GM23338 (cell line): ENCODE results near the gene IL6ST. TPM values are rescaled to one million over a fixed set of nuclear protein-coding genes. Genes with fewer than 3 reads are reported as not detected.

Source experiments
- ATAC-seq: fragments of 200-7000 bp; cut with Tn5 transposase; 3 replicates; pipeline ENCODE4 v1.9.1; 2020
- DNase-seq: peaks from one replicate; pipeline ENCODE4 v3.0.0-alpha.2; 2015; ENCODE audit warnings: low spot score
- H2AFZ ChIP-seq: fragments of 200-600 bp; sonication (generic); 2 replicates; pipeline ENCODE4 v1.8.0; 2016; ENCODE audit warnings: antibody characterized with exemption, mild to moderate bottlenecking, moderate library complexity
- H3F3A ChIP-seq: fragments of 200-600 bp; sonication (generic); replicated peaks from 2 replicates; pipeline ENCODE4 v1.8.0; 2017; ENCODE audit warnings: antibody characterized with exemption, mixed run types, low read depth
- H3K27ac ChIP-seq: fragments of 200-600 bp; sonication (generic); 2 replicates; pipeline ENCODE4 v1.6.1; 2016; ENCODE audit warnings: low read depth
- H3K27me3 ChIP-seq: fragments of 200-600 bp; sonication (generic); 2 replicates; pipeline ENCODE4 v1.8.0; 2016; ENCODE audit warnings: mild to moderate bottlenecking, mixed run types, moderate library complexity; ENCODE audit not compliant: insufficient read depth
- H3K36me3 ChIP-seq: fragments of 200-600 bp; sonication (generic); 2 replicates; pipeline ENCODE4 v1.8.0; 2016; ENCODE audit warnings: mild to moderate bottlenecking; ENCODE audit not compliant: insufficient read depth
- H3K4me1 ChIP-seq: fragments of 200-600 bp; sonication (generic); 2 replicates; pipeline ENCODE4 v1.8.0; 2016; ENCODE audit warnings: mild to moderate bottlenecking, moderate library complexity; ENCODE audit not compliant: insufficient read depth
- H3K4me2 ChIP-seq: fragments of 200-600 bp; sonication (generic); 2 replicates; pipeline ENCODE4 v1.7.1; 2017; ENCODE audit warnings: mixed run types
- H3K4me3 ChIP-seq: fragments of 200-600 bp; sonication (generic); 2 replicates; pipeline ENCODE4 v1.6.1; 2016; ENCODE audit warnings: mixed run types
- H3K79me2 ChIP-seq: fragments of 200-600 bp; sonication (generic); replicated peaks from 2 replicates; pipeline ENCODE4 v1.8.0; 2017; ENCODE audit warnings: mild to moderate bottlenecking; ENCODE audit not compliant: insufficient read depth
- H3K9me2 ChIP-seq: fragments of 200-600 bp; sonication (generic); 2 replicates; pipeline ENCODE4 v1.8.0; 2017; ENCODE audit not compliant: insufficient read depth
- H4K20me1 ChIP-seq: fragments of 200-600 bp; sonication (generic); replicated peaks from 2 replicates; pipeline ENCODE4 v1.8.0; 2017; ENCODE audit warnings: mild to moderate bottlenecking; ENCODE audit not compliant: insufficient read depth
- H3K27ac Mint-ChIP-seq: 2 replicates; pipeline ENCODE4 v1.8.0; 2020; ENCODE audit warnings: inconsistent platforms, mild to moderate bottlenecking, moderate library complexity, mixed read lengths
- H3K27me3 Mint-ChIP-seq: 3 replicates; pipeline ENCODE4 v1.8.0; 2022; ENCODE audit warnings: low read depth, mild to moderate bottlenecking, moderate library complexity, mixed read lengths, inconsistent platforms; ENCODE audit not compliant: insufficient read depth, poor library complexity
- H3K36me3 Mint-ChIP-seq: 3 replicates; pipeline ENCODE4 v1.8.0; 2021; ENCODE audit warnings: low read depth, mild to moderate bottlenecking, inconsistent platforms, moderate library complexity, mixed read lengths
- H3K4me1 Mint-ChIP-seq: 3 replicates; pipeline ENCODE4 v1.8.0; 2020; ENCODE audit warnings: mild to moderate bottlenecking, inconsistent platforms, mixed read lengths
- H3K4me3 Mint-ChIP-seq: 3 replicates; pipeline ENCODE4 v1.8.0; 2021; ENCODE audit warnings: moderate library complexity, mild to moderate bottlenecking, inconsistent platforms, mixed read lengths
- H3K9me3 Mint-ChIP-seq: 3 replicates; pipeline ENCODE4 v1.8.0; 2020; ENCODE audit warnings: moderate library complexity, mild to moderate bottlenecking, inconsistent platforms, mixed read lengths
- CREB1 ChIP-seq: fragments of 250-450 bp; sonication (Bioruptor Pico); IDR thresholded peaks from 2 replicates; pipeline ENCODE4 v1.5.0; 2020; ENCODE audit warnings: low read depth, mild to moderate bottlenecking, moderate library complexity
- CTCF ChIP-seq, 2 experiments: fragments of 200-600 bp in 1 of 2; sonication (generic) in 1 of 2; conservative IDR thresholded peaks; 2 replicates each; pipeline versions ENCODE4 v1.5.1 to v1.6.1; 2016 to 2017; ENCODE audit warnings: antibody characterized with exemption in 2 of 2, low read depth in 2 of 2, mild to moderate bottlenecking in 2 of 2, moderate library complexity in 1 of 2
- ETS1 ChIP-seq: IDR thresholded peaks from 2 replicates; pipeline ENCODE4 v1.6.1; 2016; ENCODE audit warnings: antibody characterized with exemption
- EZH2 ChIP-seq: fragments of 200-600 bp; sonication (generic); IDR thresholded peaks from one replicate; pipeline ENCODE4 v1.8.0; 2017; ENCODE audit warnings: antibody characterized with exemption, mild to moderate bottlenecking, low read depth; ENCODE audit not compliant: unreplicated experiment
- EZH2phosphoT487 ChIP-seq: fragments of 200-600 bp; sonication (generic); IDR thresholded peaks from one replicate; pipeline ENCODE4 v1.8.1; 2018; ENCODE audit warnings: antibody characterized with exemption; ENCODE audit not compliant: unreplicated experiment
- JUNB ChIP-seq: IDR thresholded peaks from one replicate; pipeline ENCODE4 v1.6.1; 2016; ENCODE audit warnings: antibody characterized with exemption; ENCODE audit not compliant: unreplicated experiment
- NANOG ChIP-seq: IDR thresholded peaks from 2 replicates; pipeline ENCODE4 v1.6.1; 2016; ENCODE audit warnings: antibody characterized with exemption, borderline replicate concordance
- POLR2AphosphoS5 ChIP-seq: IDR thresholded peaks from 2 replicates; pipeline ENCODE4 v1.6.1; 2016; ENCODE audit warnings: antibody characterized with exemption, low read depth
- REST ChIP-seq: IDR thresholded peaks from one replicate; pipeline ENCODE4 v1.6.1; 2018; ENCODE audit warnings: antibody characterized with exemption; ENCODE audit not compliant: unreplicated experiment
- STAT1 ChIP-seq: IDR thresholded peaks from one replicate; pipeline ENCODE4 v1.6.1; 2016; ENCODE audit warnings: antibody characterized with exemption; ENCODE audit not compliant: unreplicated experiment
- ZNF114 ChIP-seq: fragments of 250-450 bp; sonication (Bioruptor Pico); IDR thresholded peaks from 2 replicates; pipeline ENCODE4 v1.5.0; 2020; ENCODE audit warnings: mild to moderate bottlenecking, moderate library complexity
- ZNF331 ChIP-seq: fragments of 250-450 bp; sonication (Bioruptor Pico); IDR thresholded peaks from 2 replicates; pipeline ENCODE4 v1.5.0; 2020; ENCODE audit warnings: low read depth, mild to moderate bottlenecking, moderate library complexity
- ZNF462 ChIP-seq: fragments of 250-450 bp; sonication (Bioruptor Pico); IDR thresholded peaks from 2 replicates; pipeline ENCODE4 v1.5.0; 2020; ENCODE audit warnings: mild to moderate bottlenecking, moderate library complexity
- polyA plus RNA-seq: library from polyadenylated mRNA; unstranded; fragments of >200 nt; fragmentation: Nextera tagmentation; extraction: Ambion mirVana; gene quantifications from 2 replicates; pipeline ENCODE4 v1.2.1, GENCODE V29; 2016
- total RNA-seq: library from RNA; depleted of rRNA; stranded (reverse); fragments of >200 nt; shearing (Covaris generic); gene quantifications from 2 replicates; pipeline ENCODE4 v1.2.3, GENCODE V29; 2014

IL6ST gene
- total and polyA plus RNA-seq, 2 experiments from 2014 or later: 6.7 to 9.8 TPM

GRCh38 chr5:55911784-55912653 lies 82.7 kb downstream of the IL6ST start:
- H3K4me3 Mint-ChIP-seq: no peak overlapping the region

More at GRCh38 chr5:55911784-55912653, 82.7 kb downstream of the IL6ST start:
- no peak overlapping the region for H3K27ac ChIP-seq
- Mint-ChIP-seq H3K4me1 (no peaks in the 10 kb centered on the region), H3K36me3 (no peaks in the 10 kb centered on the region), H3K27me3 (peaks cover 1% of the 10 kb centered on the region), H3K9me3 (no peaks in the 10 kb centered on the region; the same call in 2 of the 3 replicates), H3K27ac (no peak overlapping the region)
- no peak for ATAC-seq
- no peak overlapping the region for H2AFZ ChIP-seq
- no peaks in the 10 kb centered on the region for H4K20me1 ChIP-seq
- no peak overlapping the region for H3K4me3 ChIP-seq
- no peaks in the 10 kb centered on the region for H3K36me3 ChIP-seq
- no peaks in the 10 kb centered on the region for H3K4me1 ChIP-seq
- no peak for DNase-seq
- H3K9me2 ChIP-seq: peaks cover 7% of the 10 kb centered on the region; the same call in 1 of the 2 replicates
- no peaks in the 10 kb centered on the region for H3K79me2 ChIP-seq
- no peak overlapping the region for H3K4me2 ChIP-seq
- no peaks in the 10 kb centered on the region for H3F3A ChIP-seq
- no peak for TF ChIP-seq JUNB
- no peak for TF ChIP-seq CTCF (conservative IDR thresholded peaks at IDR 0.05; ENCODE audit: low read depth in 2 of 2)
- TF ChIP-seq ETS1: no peak
- TF ChIP-seq STAT1: no peak
- no peak for TF ChIP-seq ZNF331 (CRISPR knock-in tag)
- no peak for TF ChIP-seq EZH2phosphoT487
- no peak for TF ChIP-seq ZNF114
- TF ChIP-seq REST: no peak
- no peak for TF ChIP-seq NANOG
- no peak for TF ChIP-seq ZNF462 (CRISPR knock-in tag)
- no peak for TF ChIP-seq EZH2
- TF ChIP-seq POLR2AphosphoS5: no peak
- TF ChIP-seq CREB1 (CRISPR knock-in tag): no peak
- no peaks in the 10 kb centered on the region for H3K27me3 ChIP-seq
